GM12864 (cell line): Measurements from ENCODE around the gene XPR1.

Experiments used
- DNase-seq: peaks from one replicate; pipeline ENCODE4 v3.0.0-alpha.2; 2011; ENCODE audit warnings: low read depth
- H3K4me3 ChIP-seq: 2 replicates; pipeline ENCODE4 v1.5.1; 2011; ENCODE audit warnings: mild to moderate bottlenecking, low read depth, low read length, control low read depth
- CTCF ChIP-seq: IDR thresholded peaks from 2 replicates; pipeline ENCODE4 v1.5.1; 2011; ENCODE audit warnings: low read depth, mild to moderate bottlenecking, moderate library complexity, low read length, control low read depth, inconsistent platforms; ENCODE audit errors: missing control alignments

Gene XPR1

GRCh38 chr1:180912801-180913565 lies 281.2 kb downstream of the XPR1 start, which contains the start of gene KIAA1614:
Gene KIAA1614, plus strand, starts transcription at chr1:180912897. Its CDS starts 347 bp downstream, at chr1:180913244.
- TF ChIP-seq CTCF, result no peak
- DNase-seq, result no peak

DNA sequence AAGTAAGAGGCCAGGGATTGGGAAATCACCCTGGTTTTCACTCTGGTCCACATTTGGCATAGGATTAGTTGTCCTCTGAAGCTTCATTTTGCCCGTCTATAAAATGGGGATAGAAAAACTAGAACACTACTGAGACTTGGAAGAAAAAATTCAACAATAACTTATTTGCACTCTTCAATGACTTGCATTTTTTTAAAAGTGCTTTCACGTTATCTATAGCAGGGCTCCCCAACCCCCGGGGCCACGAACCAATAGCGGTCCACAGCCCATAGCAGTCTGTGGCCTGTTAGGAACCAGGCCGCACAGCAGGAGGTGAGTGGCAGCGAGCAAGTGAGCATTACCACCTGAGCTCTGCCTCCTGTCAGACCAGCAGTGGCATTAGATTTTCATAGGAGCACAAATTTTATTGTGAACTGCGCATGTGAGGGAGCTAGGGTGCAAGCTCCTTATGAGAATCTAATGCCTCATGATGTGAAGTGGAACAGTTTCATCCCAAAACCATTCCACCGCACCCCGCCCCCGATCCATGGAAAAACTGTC lies 283.7 kb downstream of the XPR1 start:
- DNase-seq, result no peak
- TF ChIP-seq CTCF, result no peak
- H3K4me3 ChIP-seq, result no peak overlapping the region

More at GRCh38 chr1:180912801-180913565, 281.2 kb downstream of the XPR1 start, which contains the start of gene KIAA1614:
- H3K4me3 ChIP-seq, result peak within 1 kb of the TSS; percentile 47

- H3K4me3 ChIP-seq, result no peak overlapping the region
- DNase-seq, result no peak
- TF ChIP-seq CTCF, result no peak
Observed at GRCh38 chr1:180916012-180916770, 284.4 kb downstream of the XPR1 start.

DNA sequence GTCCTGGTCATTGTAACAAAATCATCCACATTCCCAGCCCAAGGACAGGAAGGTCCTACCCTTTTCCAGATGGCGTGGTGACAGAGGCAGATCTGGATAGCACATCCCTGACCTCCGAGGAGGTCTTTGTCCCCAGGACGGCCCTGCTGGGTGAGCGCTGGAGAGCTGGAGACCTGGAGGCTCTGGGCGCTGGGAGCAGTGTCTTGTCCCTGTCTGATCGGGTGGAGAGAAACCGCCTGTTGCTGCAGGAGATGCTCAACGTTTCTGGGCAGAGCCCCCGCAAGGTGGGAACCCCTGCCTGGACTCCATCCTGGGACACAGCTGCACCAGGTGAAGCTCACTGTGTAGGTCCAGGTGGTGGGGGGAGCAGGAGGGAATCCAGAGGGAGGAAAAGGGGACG lies 284.9 kb downstream of the XPR1 start:
- no peak overlapping the region for H3K4me3 ChIP-seq
- TF ChIP-seq CTCF, result no peak
- DNase-seq, result no peak

DNA sequence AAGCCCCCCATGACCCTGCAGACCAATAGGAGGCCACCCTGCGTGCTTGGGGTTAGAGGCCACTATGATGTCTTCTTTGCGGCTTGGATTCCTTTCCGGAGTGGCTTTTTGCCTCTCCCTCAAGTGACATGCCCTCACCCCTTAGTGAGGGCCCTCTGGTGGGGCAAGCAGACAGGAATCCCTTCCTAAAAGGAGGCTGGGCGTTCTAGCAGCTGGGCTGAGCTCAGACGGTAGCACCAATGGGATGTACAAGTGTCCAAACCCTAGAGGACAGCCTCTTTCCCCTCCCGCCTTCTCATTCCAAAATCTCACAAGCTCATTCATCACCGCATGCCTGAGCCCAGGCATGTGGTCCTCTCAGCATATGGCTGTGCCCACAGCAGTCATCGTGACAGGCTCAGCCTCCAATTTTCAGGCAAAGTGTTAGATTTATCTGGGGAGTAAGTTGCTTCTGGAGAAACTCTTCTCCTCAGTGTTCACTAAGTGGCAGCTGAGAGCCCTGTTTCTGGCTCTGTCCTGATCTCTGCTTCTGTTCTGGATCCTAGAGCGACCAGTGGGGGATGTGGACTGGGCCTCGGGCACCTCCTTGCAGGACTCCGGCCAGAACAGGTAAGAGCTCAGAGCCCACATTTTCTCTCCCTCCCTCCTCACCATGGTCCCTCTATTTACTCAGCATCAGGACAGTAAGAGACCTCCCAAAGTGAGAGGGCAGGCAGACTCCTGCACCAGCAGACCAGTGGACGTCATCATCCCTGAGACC lies 285.7 kb downstream of the XPR1 start:
- no peak for DNase-seq
- TF ChIP-seq CTCF, result peak; percentile 12
- H3K4me3 ChIP-seq, result no peak overlapping the region

- no peak for TF ChIP-seq CTCF
- H3K4me3 ChIP-seq, result no peak overlapping the region
- DNase-seq, result no peak
Observed at GRCh38 chr1:180918519-180918918, 286.7 kb downstream of the XPR1 start.
